ENCODE results near the gene SHB.
A peak's percentile ranks its signal among the peaks of the same experiment; 100 is the strongest.
"Not testable (repeated sequence)": the region's sequence is repeated elsewhere in the genome, so short reads cannot be mapped to it uniquely, and the experiment has no call there.

Gene SHB

GRCh38 chr9:37915911-37916470, 153.0 kb downstream of the SHB start:
- no peaks in the 10 kb centered on the region for H3K9me3 ChIP-seq (ENCODE audit: control insufficient read depth, insufficient read depth, low read length)
- H3K36me3 ChIP-seq (ENCODE audit: insufficient read depth, low read length), result no peaks in the 10 kb centered on the region; the same call in 1 of the 2 replicates
- no peak overlapping the region for H3K9ac ChIP-seq (ENCODE audit: low read depth, low read length)
- H3K4me1 ChIP-seq (ENCODE audit: insufficient read depth, low read length), result peaks cover 6% of the 10 kb centered on the region; the same call in 1 of the 2 replicates

- Histone ChIP-seq H3K9ac (ENCODE audit: low read depth, low read length) (no peak overlapping the region), H3K4me1 (ENCODE audit: insufficient read depth, low read length) (no peaks in the 10 kb centered on the region), H3K9me3 (ENCODE audit: control insufficient read depth, insufficient read depth, low read length) (no peaks in the 10 kb centered on the region), H3K36me3 (ENCODE audit: insufficient read depth, low read length) (no peaks in the 10 kb centered on the region; the same call in 1 of the 2 replicates)
These were observed 154.2 kb downstream of the SHB start for GRCh38 chr9:37914701-37915358.

- Histone ChIP-seq H3K9me3 (ENCODE audit: control insufficient read depth, insufficient read depth, low read length) (no peaks in the 10 kb centered on the region), H3K9ac (ENCODE audit: low read depth, low read length) (no peak overlapping the region), H3K4me1 (ENCODE audit: insufficient read depth, low read length) (no peaks in the 10 kb centered on the region), H3K36me3 (ENCODE audit: insufficient read depth, low read length) (no peaks in the 10 kb centered on the region; the same call in 1 of the 2 replicates)
These were observed 154.9 kb downstream of the SHB start for GRCh38 chr9:37914154-37914551.

GRCh38 chr9:37913480-37914153, 155.4 kb downstream of the SHB start:
- Histone ChIP-seq H3K9ac (ENCODE audit: low read depth, low read length) (no peak overlapping the region), H3K9me3 (ENCODE audit: control insufficient read depth, insufficient read depth, low read length) (no peaks in the 10 kb centered on the region), H3K4me1 (ENCODE audit: insufficient read depth, low read length) (no peaks in the 10 kb centered on the region), H3K36me3 (ENCODE audit: insufficient read depth, low read length) (no peaks in the 10 kb centered on the region; the same call in 1 of the 2 replicates)

- Histone ChIP-seq H3K9ac (ENCODE audit: low read depth, low read length) (no peak overlapping the region), H3K36me3 (ENCODE audit: insufficient read depth, low read length) (no peaks in the 10 kb centered on the region; the same call in 1 of the 2 replicates), H3K9me3 (ENCODE audit: control insufficient read depth, insufficient read depth, low read length) (no peaks in the 10 kb centered on the region), H3K4me1 (ENCODE audit: insufficient read depth, low read length) (no peaks in the 10 kb centered on the region)
These were observed 157.8 kb downstream of the SHB start for GRCh38 chr9:37911271-37911681.

GRCh38 chr9:37910271-37910670, 158.8 kb downstream of the SHB start:
- Histone ChIP-seq H3K4me1 (ENCODE audit: insufficient read depth, low read length) (no peaks in the 10 kb centered on the region; the same call in 1 of the 2 replicates), H3K9ac (ENCODE audit: low read depth, low read length) (no peak overlapping the region), H3K9me3 (ENCODE audit: control insufficient read depth, insufficient read depth, low read length) (no peaks in the 10 kb centered on the region), H3K36me3 (ENCODE audit: insufficient read depth, low read length) (no peaks in the 10 kb centered on the region)

- not testable (repeated sequence) for H3K4me1 ChIP-seq (ENCODE audit: insufficient read depth, low read length); H3K36me3 ChIP-seq (ENCODE audit: insufficient read depth, low read length); H3K9me3 ChIP-seq (ENCODE audit: control insufficient read depth, insufficient read depth, low read length); H3K9ac ChIP-seq (ENCODE audit: low read depth, low read length)
These were observed 159.2 kb downstream of the SHB start for GRCh38 chr9:37909836-37910235.

- no peaks in the 10 kb centered on the region for H3K9me3 ChIP-seq (ENCODE audit: control insufficient read depth, insufficient read depth, low read length)
- no peaks in the 10 kb centered on the region for H3K36me3 ChIP-seq (ENCODE audit: insufficient read depth, low read length)
- no peaks in the 10 kb centered on the region; the same call in 1 of the 2 replicates for H3K4me1 ChIP-seq (ENCODE audit: insufficient read depth, low read length)
- H3K9ac ChIP-seq (ENCODE audit: low read depth, low read length), result no peak overlapping the region
These were observed 159.7 kb downstream of the SHB start for GRCh38 chr9:37909326-37909725.

GRCh38 chr9:37908698-37909186, 160.3 kb downstream of the SHB start:
- no peaks in the 10 kb centered on the region; the same call in 1 of the 2 replicates for H3K4me1 ChIP-seq (ENCODE audit: insufficient read depth, low read length)
- no peaks in the 10 kb centered on the region for H3K9me3 ChIP-seq (ENCODE audit: control insufficient read depth, insufficient read depth, low read length)
- H3K36me3 ChIP-seq (ENCODE audit: insufficient read depth, low read length), result no peaks in the 10 kb centered on the region
- no peak overlapping the region for H3K9ac ChIP-seq (ENCODE audit: low read depth, low read length)

GRCh38 chr9:37908283-37908682, 160.7 kb downstream of the SHB start:
- no peaks in the 10 kb centered on the region for H3K36me3 ChIP-seq (ENCODE audit: insufficient read depth, low read length)
- H3K4me1 ChIP-seq (ENCODE audit: insufficient read depth, low read length), result no peaks in the 10 kb centered on the region; the same call in 1 of the 2 replicates
- H3K9me3 ChIP-seq (ENCODE audit: control insufficient read depth, insufficient read depth, low read length), result no peaks in the 10 kb centered on the region
- H3K9ac ChIP-seq (ENCODE audit: low read depth, low read length), result no peak overlapping the region

GRCh38 chr9:37906312-37907239, 162.5 kb downstream of the SHB start:
- peaks cover 4% of the 10 kb centered on the region; the same call in 1 of the 2 replicates for H3K4me1 ChIP-seq (ENCODE audit: insufficient read depth, low read length)
- H3K9ac ChIP-seq (ENCODE audit: low read depth, low read length), result no peak overlapping the region
- H3K36me3 ChIP-seq (ENCODE audit: insufficient read depth, low read length), result no peaks in the 10 kb centered on the region
- H3K9me3 ChIP-seq (ENCODE audit: control insufficient read depth, insufficient read depth, low read length), result no peaks in the 10 kb centered on the region

GRCh38 chr9:37905776-37906175, 163.3 kb downstream of the SHB start:
- Histone ChIP-seq H3K9ac (ENCODE audit: low read depth, low read length) (no peak overlapping the region), H3K36me3 (ENCODE audit: insufficient read depth, low read length) (no peaks in the 10 kb centered on the region), H3K4me1 (ENCODE audit: insufficient read depth, low read length) (peaks cover 4% of the 10 kb centered on the region; the same call in 1 of the 2 replicates), H3K9me3 (ENCODE audit: control insufficient read depth, insufficient read depth, low read length) (no peaks in the 10 kb centered on the region)

- H3K9me3 ChIP-seq (ENCODE audit: control insufficient read depth, insufficient read depth, low read length), result no peaks in the 10 kb centered on the region
- peak overlapping the region; percentile 85 for H3K9ac ChIP-seq (ENCODE audit: low read depth, low read length)
- peaks cover 4% of the 10 kb centered on the region; the same call in 1 of the 2 replicates for H3K4me1 ChIP-seq (ENCODE audit: insufficient read depth, low read length)
- no peaks in the 10 kb centered on the region for H3K36me3 ChIP-seq (ENCODE audit: insufficient read depth, low read length)
These were observed 163.9 kb downstream of the SHB start for GRCh38 chr9:37905131-37905505.

Data from ES-I3 (cell line).